Activated T-helper 1 cell treated with Interleukin-2 at 50 U/mL for 16 hours (primary cell): ENCODE results near the gene HID1.
"Not testable (repeated sequence)": the region's sequence is repeated elsewhere in the genome, so short reads cannot be mapped to it uniquely, and the experiment has no call there.

Experiments
- DNase-seq: peaks from one replicate; pipeline ENCODE4 v3.0.0-alpha.2; 2020; ENCODE audit warnings: low read depth

Gene HID1, protein sequence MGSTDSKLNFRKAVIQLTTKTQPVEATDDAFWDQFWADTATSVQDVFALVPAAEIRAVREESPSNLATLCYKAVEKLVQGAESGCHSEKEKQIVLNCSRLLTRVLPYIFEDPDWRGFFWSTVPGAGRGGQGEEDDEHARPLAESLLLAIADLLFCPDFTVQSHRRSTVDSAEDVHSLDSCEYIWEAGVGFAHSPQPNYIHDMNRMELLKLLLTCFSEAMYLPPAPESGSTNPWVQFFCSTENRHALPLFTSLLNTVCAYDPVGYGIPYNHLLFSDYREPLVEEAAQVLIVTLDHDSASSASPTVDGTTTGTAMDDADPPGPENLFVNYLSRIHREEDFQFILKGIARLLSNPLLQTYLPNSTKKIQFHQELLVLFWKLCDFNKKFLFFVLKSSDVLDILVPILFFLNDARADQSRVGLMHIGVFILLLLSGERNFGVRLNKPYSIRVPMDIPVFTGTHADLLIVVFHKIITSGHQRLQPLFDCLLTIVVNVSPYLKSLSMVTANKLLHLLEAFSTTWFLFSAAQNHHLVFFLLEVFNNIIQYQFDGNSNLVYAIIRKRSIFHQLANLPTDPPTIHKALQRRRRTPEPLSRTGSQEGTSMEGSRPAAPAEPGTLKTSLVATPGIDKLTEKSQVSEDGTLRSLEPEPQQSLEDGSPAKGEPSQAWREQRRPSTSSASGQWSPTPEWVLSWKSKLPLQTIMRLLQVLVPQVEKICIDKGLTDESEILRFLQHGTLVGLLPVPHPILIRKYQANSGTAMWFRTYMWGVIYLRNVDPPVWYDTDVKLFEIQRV

DNA sequence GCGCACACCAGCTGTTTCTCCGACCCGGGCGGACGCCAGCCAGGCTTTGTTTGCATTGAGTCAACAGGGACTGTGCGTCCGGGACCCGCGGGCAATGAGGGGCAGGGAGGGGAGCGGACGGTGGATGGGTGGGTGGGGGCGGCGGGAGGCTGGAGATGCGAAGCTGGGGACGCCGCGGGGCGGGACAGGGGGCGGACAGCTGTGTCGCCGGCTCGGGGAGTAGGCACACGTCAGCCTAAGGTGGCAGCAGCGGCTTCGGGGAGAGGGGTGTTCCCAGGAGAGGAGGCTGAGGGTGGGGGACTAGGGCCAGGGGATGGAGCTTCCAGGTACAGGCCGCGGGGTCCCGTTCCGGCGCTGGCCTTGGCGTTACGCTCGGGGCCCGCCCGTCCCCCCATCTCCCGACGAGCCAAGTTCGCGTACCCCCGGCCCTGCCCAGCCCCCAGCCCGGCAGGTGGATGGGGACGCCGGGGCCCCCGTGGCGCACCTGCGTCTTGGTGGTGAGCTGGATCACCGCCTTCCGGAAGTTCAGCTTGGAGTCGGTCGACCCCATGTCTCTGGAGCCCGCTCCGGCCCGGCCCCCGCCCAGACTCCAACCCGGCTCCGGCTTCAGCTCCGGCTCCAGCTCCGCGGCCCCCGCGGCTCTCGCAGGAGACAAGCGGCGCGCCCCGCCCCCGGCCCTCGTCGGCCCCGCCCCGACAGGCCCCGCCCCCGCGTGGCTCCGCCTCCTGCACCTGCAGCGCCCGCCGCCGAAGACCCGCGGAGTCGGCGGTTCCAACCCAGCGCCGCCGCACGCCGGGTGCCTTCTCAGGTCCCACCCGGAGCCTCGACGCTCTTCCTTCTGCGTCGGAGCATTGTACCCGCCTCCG lies at the start of gene HID1:
TSS of gene HID1 (minus strand) at position 653 of the 866 bp plus-strand sequence. CDS start at position 550, 103 bp downstream.
- peak; percentile 73 for DNase-seq

DNA sequence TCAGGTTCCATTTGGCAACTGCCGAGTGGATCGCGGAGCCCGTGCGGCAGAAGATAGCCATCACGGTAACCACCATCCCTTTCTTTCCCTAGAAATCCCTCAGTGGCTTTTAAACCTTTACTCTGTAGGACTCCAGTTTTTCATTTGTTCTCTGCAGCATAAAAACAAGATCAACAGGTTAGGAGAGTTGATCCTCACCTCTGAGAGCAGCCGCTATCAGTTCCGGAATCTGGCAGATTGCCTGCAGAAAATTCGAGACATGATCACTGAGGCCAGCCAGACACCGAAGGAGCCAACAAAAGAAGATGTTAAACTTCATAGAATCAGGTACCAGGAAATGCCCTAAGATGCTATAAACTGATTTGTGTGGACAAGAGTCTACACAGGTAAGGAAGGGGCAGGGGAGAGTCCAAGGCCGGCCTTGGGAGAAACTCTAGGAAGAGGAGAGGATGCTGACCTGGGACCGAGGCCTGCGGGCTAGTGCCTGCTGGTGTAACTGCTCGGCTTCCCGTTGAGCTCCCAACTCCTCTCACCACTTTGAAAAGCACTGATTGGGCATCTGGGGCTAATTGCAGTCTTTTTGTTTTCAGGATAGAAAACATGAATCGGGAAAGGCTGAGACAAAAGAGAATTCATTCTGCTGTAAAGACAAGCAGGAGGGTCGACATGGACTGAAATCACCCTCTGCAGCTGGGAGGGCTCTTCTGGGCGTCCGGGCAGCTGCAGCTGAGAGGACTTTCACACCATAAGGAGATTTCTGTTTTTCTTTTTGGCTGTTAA lies 48.0 kb upstream of the HID1 start:
- DNase-seq = no peak

DNA sequence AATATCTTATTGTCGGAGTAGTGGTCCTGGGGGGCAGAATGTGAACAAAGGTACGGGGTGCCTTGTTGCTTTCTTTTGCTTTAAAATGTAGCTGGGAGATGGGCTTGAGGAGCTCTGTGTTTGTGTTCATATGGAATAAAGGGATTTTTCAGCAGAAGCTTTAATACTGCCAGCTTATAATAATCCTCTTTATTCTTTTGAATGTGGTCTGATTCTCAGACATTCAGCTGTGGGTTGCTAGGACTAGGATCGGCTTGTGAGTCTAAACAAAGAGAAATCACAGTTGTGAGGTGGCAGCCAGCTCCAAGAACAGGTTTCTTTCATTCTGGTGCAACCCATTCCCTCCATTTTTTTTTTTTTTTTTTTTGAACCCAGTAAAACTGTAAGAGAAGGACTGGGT lies 47.2 kb upstream of the HID1 start:
- no peak for DNase-seq

DNA sequence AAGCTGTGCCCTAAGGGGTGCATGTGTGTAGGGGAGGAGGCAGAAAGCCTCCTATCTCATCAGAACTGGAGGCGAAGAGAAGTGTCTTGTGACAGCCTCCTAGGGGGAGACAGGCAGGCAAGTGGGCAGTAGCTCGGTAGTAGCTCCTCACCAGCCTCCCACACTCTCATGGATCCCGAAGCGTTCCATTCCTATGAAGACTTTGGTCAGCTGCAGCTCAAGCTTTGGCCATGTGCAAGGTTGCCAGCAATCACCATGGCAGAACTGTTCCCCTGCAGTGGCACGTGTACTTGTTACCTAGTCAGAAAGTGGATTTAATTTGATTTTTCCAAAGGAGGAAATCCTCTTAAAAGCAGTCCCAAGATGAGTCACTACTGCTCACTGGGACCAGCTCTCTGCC lies 46.6 kb upstream of the HID1 start:
- DNase-seq = no peak

DNA sequence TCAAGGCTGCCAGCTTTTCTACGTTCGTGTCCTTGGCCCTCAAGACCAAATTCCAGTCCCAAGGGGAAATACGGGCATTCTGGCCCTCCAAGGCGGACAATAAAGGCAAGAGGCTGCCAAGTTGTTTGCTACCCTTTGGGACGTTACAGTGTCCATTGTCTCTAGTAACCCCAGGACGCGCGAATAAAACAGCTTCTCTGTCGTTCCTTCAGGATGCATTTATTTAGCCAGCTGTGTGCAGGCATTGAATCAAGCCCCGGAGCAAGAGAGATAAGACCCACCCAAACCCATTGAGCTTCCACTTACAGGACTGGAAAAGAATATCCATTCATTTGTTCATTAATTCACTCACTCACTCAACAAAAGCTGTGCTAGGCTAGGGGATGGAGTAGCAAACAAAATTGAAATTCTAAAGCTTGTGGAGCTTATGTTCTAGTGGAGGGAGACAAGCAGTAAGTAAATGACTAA lies 40.6 kb upstream of the HID1 start:
- DNase-seq = no peak

DNA sequence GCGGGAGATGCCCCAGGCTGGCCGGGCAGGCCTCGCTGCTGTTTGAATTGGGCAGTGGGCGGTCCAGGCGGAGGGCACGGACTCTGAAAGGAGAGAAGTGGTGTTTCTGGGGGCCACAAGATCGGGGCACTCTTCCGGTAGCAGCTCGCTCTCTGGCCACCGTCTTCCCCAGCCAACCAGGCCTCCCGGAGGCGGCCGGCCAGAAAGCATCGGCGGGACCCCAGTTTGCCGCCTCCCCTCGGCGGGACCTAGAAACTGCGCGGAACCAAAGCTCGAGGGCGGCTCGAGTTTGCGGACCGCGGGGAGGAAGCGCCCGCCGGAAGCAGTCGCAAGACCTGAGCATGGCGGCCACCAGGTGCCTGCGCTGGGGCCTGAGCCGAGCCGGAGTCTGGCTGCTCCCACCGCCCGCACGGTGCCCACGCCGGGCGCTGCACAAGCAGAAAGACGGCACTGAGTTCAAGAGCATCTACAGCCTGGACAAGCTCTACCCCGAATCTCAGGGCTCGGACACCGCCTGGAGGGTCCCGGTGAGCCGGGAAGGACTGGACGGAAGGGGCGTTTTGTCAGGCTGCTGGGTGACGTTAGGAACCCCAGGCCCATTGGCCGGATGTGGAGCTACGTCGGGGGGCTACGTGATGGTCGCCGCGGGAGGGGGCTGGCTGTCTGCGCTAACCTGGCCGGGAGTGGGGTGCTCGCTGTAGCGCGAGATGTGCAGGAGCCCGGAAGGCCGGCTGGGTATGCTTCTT lies 40.0 kb upstream of the HID1 start, which contains the start of gene MRPL58:
TSS of gene MRPL58 (plus strand) at position 325 of the 746 bp plus-strand sequence. CDS start at position 342, 17 bp downstream.
- peak; percentile 72 for DNase-seq

DNA sequence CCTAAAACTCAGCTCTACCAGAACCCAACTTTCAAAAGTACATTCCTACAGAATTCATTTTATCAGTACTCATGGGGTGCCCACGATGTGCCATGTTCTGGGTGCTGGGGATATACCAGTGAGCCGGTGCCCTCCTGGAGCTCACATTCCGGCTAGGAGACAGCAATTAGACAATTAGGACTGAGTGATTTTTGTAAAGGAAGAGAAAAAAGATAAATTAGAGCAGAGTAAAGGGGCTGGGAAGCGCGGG lies 39.5 kb upstream of the HID1 start:
- no peak for DNase-seq

DNA sequence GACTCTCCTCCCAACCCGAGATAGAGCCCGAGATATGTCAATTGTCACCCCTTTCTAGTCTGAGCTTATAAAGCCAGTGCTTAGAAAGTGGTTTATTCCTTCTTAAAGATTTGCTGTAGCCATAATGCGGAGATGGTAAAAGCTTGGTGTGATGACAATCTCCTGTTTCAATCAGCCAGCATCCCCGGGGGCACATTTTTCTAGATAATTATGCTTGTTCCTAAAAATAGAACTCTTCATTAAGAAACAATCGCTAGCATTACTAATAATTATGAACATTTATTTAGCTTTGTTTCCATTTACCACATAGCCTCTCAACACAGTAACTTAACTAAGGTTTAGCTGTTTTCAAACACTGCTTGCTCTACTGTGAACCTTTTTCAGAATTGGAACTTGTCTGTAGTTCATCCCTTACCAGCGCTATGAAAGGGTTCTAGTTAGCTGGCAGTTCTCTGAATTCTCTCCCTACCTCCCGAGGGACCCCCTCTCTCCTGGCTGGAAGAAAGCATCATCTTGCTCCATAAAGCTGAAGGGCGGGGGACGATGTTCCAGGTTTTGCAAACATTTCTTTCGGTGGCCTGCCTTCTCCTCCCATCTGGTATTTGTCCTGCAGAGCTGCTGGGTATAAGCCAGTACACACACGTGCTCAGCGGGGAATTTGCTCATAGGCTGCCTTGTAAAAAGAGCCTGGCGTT lies 39.0 kb upstream of the HID1 start:
- no peak for DNase-seq

DNA sequence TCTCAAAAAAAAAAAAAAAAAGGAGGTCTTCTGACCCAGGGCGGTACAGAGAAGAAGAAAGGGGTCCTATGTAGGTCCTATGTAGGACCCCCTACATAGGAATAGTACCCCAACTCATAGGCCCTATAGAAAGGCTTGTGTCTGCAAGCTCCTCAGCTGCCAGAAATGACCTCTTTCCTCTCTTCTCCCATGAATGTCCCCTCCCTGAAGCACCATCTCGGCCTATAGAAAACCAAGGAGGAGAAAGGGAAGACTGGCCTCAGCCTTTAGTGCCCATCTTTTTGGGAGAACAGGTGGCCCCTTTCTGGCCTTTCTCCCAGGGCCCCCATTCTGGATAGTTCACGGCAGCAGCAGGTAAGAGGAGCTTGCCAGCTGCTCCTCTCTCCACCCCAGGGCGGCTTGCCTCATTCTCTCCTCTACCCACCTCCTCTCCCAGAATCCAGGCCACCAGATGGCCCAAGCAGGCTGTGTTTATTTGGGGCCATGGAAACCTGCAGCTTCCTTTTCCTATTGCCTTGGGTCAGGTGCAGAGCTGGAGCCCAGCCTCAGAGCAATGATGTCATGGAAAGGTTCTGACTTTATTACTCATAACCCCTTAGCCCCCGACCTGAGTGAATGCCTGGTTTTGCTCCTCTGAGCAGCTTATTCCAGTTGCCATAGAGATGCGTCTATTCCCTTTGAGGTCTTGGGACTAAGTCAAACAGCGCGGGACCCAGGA lies 38.3 kb upstream of the HID1 start:
- no peak for DNase-seq

DNA sequence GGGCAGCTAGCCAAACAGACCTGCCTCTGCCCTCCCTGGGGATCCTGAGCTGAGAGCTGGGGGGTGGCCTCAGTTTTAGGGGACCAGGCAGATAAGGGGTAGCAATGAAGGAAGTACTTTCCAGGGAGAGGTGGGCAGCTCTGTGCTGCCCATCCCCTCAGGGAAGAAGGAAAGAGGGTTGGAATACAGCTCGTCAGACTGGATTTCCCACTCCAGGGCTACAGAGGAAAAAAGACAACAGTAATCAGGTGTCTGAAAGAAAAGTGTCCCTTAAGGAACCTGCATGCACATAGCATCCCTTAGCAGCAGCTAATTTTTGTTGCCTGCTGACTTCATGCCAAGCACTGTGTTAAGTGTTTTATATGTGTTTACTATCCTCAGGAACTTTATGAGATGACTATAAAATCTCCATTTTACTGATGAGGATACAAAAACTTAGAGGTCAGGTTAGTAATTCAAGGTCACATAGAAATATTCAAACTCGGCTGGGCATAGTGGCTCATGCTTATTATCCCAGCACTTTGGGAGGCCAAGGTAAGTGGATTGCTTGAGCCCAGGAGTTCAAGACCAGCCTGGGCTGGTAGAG lies 36.7 kb upstream of the HID1 start:
- no peak for DNase-seq

DNA sequence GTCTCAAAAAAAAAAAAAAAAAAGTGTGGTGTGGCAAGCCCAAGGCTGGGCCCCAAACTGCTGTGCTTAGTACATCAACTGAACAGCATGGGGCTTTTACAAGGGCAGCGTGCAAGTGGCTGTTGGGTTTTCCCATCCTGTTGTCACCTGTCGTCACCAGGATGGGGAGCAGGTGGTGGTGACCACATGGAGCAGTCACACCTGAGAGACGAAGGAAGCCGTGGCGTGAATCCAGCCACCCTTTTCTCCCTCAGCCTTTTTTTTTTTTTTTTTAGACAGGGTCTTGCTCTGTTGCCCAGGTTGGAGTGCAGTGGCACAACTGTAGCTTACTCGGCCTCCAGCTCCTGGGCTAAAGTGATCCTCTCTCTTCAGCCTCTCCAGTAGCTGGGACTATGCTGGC lies 35.8 kb upstream of the HID1 start:
- no peak for DNase-seq

DNA sequence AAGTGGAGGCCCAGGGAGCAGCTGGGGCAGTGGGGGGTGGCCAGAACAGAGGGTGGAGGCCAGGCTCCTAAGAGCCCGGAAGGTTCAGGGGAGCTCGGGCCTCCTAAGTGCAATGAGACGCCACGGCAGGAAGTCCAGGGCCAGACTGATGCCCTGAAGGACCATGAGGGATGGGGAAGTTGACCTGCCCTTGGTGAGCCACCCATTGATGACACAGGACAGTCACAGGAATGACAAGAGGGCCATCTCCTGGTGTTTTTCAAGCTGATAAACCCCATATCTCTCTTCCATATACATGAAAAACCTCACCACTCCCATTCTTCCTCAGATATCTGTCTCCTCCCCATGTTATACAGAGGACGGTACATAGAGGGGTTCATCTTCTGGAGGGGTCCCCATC lies 34.1 kb upstream of the HID1 start:
- DNase-seq = no peak

DNA sequence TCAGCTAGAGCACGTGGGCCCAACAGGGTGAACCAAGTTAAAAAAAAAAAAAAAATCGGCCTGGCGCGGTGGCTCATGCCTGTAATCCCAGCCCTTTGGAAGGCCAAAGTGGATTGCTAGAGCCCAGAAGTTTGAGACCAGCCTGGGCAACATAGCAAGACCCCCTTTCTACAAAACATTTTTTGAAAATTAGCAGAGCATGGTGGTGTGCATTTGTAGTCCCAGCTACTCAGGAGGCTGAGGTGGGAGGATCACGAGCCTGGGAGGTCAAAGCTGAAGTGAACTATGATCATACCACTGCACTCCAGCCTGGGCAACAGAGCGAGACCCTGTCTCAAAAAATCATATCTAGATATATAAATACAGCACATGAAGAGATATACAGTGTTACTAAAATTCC lies 33.5 kb upstream of the HID1 start:
- DNase-seq = not testable (repeated sequence)

DNA sequence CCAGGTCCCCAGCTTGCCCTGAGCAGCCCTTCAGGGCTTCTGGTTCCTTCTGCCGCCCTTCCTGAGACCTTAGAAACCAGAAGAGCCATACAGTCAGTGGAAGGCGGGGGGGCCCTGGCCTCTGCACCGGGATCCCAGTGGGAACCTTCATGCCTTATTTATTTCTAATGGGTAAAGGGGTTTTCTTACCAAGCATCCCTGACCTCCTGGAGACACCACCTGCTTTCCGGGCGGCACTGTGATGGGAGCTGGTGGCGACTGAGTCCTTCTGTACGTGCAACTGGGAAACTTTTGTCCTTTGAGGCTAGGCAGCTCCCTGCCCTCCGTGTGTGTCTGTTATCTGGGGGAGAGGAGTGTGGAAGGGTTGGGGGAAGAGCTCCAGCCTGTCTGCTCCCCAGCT lies 32.7 kb upstream of the HID1 start:
- DNase-seq = no peak

DNA sequence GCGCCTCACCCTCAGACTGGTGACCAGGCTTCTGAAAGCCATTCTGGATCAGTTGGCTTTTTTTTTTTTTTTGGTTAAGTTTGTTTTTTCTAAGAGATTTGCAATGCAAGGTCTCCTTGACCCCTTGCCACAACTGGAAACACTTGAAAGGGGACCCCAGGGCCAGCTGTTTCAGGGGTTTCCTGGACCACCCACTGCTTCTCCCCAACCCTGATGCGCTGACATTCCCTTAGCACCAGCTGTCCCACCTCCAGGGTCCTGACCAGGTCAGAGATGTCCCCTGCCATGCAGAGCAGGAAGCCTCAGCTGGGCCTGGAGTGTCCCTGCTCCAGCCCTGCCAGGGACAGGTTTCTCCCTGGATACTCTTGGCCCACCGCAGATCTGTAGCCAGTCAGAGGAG lies 31.8 kb upstream of the HID1 start:
- DNase-seq = no peak

DNA sequence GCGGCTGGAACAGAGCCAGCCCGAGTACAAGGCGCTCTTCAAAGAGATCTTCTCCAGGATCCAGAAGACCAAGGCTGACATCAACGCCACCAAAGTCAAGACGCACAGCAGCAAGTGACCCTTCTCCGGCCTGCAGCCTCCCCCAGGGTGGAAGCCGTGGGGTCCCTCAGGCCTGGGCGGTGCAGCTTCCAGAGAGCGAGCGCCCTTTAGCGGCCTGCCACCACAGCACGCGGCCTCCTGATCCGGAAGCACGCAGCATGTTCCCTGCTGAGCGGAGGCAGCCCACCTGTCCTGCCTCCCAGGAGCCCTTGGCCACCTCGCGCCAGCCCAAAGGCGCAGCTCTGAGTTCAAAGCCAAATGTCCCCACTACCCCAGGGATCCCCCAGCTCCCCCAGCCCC lies 31.4 kb upstream of the HID1 start:
- no peak for DNase-seq

DNA sequence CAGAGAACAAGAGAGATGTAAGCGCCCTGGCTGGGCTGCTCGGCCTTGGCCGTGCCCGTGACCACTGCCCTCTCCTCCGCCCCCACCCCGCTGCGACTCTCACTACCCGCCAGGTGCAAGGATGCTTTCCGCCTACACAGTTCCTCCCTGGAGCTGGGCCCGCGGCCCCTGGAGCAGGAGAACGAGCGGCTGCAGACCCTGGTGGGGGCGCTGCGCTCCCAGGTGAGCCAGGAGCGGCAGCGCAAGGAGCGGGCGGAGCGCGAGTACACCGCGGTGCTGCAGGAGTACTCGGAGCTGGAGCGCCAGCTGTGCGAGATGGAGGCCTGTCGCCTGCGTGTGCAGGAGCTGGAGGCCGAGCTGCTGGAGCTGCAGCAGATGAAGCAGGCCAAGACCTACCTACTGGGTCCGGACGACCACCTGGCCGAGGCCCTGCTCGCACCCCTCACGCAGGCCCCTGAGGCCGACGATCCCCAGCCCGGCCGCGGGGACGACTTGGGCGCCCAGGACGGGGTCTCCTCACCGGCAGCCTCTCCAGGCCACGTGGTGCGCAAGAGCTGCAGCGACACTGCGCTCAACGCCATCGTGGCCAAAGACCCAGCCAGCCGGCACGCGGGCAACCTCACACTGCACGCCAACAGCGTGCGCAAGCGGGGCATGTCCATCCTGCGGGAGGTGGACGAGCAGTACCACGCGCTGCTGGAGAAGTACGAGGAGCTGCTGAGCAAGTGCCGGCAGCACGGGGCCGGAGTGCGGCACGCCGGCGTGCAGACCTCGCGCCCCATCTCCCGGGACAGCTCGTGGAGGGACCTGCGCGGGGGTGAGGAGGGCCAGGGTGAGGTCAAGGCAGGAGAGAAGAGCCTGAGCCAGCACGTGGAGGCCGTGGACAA lies 30.8 kb upstream of the HID1 start:
- DNase-seq = no peak
